GM18505 (cell line): ENCODE results near the gene LPGAT1.

Experiments
- ATAC-seq: cut with Tn5 transposase; IDR thresholded peaks from one replicate; pipeline ENCODE4 v1.9.1; 2021; ENCODE audit not compliant: unreplicated experiment
- POLR2A ChIP-seq: IDR thresholded peaks from 4 replicates; pipeline ENCODE4 v1.6.1; 2011; ENCODE audit warnings: borderline replicate concordance; ENCODE audit not compliant: insufficient read depth, insufficient read length; ENCODE audit errors: extremely low read depth

The LPGAT1 gene

GRCh38 chr1:211842518-211842917 is 12.0 kb upstream of the LPGAT1 start:
- no peak for ATAC-seq
- no peak for TF ChIP-seq POLR2A

- no peak for TF ChIP-seq POLR2A
- no peak for ATAC-seq
Measured at GRCh38 chr1:211839106-211839505, 8.5 kb upstream of the LPGAT1 start.

GRCh38 chr1:211833174-211833820 is 2.7 kb upstream of the LPGAT1 start:
- TF ChIP-seq POLR2A, result no peak
- ATAC-seq, result no peak

- no peak for TF ChIP-seq POLR2A
- no peak for ATAC-seq
Measured at GRCh38 chr1:211832661-211833060, 2.1 kb upstream of the LPGAT1 start.

- ATAC-seq, result no peak
- TF ChIP-seq POLR2A, result no peak
Measured at GRCh38 chr1:211831558-211832323, 1.2 kb upstream of the LPGAT1 start.

- no peak for TF ChIP-seq POLR2A
- ATAC-seq, result no peak
Measured at GRCh38 chr1:211830055-211830327, 572 bp downstream of the LPGAT1 start.

- TF ChIP-seq POLR2A, result no peak
- ATAC-seq, result no peak
Measured at GRCh38 chr1:211829343-211830054, 1.1 kb downstream of the LPGAT1 start.

GRCh38 chr1:211828584-211829342 is 1.8 kb downstream of the LPGAT1 start:
- TF ChIP-seq POLR2A, result no peak
- no peak for ATAC-seq

- no peak for ATAC-seq
- no peak for TF ChIP-seq POLR2A
Measured at GRCh38 chr1:211827051-211827450, 3.5 kb downstream of the LPGAT1 start.

GRCh38 chr1:211825980-211826379 is 4.6 kb downstream of the LPGAT1 start:
- no peak for ATAC-seq
- TF ChIP-seq POLR2A, result no peak

- TF ChIP-seq POLR2A, result no peak
- ATAC-seq, result no peak
Measured at GRCh38 chr1:211822677-211823407, 7.7 kb downstream of the LPGAT1 start.

- TF ChIP-seq POLR2A, result no peak
- ATAC-seq, result no peak
Measured at GRCh38 chr1:211816586-211816985, 14.0 kb downstream of the LPGAT1 start.

- no peak for ATAC-seq
- TF ChIP-seq POLR2A, result no peak
Measured at GRCh38 chr1:211814313-211814712, 16.2 kb downstream of the LPGAT1 start.
